COLO668 (cell line): ENCODE data around the gene TMCC1.

Source experiments
- DNase-seq: peaks from one replicate; lab custom pipeline; 2025; ENCODE audit not compliant: unreplicated experiment; lab: John Stamatoyannopoulos, UW

TMCC1 gene

DNA sequence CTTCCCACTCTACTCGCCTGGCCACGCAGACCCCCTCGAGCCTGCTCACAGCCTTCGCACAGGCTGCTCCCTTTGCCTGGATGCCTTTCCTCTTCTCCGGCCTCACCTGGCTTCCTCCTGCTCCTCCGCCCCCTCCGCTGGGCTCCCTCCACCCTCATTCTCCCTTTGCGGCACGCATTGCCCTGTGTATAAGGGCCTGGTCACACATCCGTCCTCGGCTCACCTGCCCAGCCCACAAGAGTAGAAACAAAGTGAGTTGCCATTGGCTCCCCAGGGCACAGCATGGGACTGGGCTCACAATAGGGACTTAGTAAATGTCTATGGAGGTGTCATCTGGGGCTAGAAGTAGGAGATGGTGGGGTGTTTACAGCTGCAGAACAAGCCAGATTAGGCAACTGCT lies 291.2 kb downstream of the TMCC1 start:
- peak; percentile 27 for DNase-seq

DNA sequence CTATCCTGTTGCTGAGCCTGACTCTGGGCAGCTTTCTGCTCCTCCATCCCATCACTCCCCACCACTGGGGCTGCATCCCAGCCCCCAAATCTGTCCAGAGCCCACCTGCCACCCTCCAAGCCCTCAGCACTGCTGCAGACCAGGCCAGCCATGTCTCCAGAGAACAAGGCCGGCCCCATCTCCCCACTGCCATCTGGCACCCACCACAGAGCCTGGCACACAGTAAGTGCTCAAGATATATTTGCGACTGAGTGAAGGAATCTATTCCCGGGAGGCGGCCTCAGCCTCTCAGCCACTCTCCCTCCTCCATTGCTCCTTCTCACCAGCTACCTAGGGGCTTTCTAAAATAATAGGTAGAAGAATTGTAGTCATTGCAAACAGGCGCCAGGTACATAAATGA lies 291.8 kb downstream of the TMCC1 start:
- no peak for DNase-seq

DNA sequence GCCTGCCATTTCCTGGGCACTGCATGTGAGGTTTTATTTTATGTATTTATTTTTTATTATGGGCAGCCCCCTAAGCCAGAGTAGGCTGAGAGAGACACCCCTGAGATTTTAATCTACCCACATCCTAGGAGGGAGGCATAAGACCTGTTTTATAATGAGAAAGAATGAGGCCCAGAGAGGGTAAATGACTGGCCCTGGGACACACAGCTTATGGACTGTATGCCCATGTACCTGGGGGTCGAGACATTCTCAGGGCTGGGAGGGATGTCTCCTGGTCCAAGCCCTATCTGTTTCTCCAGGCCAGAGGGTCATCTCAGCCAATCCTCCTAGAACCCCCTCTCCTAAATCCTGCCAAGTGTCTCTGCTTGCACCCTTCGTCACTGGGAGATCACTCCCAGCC lies 293.2 kb downstream of the TMCC1 start:
- no peak for DNase-seq

DNA sequence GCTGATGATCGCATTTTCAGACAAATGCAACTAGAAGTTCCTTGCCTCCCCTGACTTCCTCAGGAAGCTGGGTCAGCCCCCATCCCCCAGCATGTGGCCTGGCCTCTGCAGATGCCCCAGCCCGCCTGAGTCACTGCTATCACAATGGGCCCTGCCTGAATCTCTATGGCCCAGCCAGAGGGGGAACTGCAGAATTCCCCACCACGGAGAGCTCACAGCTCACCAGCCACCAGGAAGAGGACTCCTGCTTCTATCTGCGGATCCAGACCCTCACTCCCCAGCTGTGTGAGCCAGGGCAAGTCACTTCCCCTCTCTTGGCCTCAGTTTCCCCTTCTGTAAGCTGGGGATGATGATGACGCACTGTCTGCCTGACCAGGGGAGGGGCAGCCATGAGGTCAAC lies 293.9 kb downstream of the TMCC1 start:
- no peak for DNase-seq

DNA sequence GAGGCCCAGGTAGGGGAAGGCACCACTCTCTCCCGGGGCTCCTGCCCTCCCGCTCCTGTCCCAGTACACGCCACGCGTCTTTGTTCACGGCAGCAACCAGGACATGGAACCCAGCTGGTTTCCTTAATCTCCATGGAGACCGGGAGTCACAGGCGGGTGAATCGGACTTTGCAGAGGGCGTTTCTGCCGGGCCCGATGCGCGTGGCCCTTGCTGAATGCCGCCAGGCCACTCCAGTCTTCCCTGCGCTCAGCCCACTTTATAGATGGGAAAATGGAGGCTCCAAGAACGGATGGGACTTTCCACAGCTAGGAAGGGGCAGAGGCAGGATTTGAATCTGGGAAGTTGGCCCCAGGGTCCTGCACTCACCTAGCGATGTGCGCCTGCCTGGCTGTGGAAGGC lies 294.4 kb downstream of the TMCC1 start:
- no peak for DNase-seq

DNA sequence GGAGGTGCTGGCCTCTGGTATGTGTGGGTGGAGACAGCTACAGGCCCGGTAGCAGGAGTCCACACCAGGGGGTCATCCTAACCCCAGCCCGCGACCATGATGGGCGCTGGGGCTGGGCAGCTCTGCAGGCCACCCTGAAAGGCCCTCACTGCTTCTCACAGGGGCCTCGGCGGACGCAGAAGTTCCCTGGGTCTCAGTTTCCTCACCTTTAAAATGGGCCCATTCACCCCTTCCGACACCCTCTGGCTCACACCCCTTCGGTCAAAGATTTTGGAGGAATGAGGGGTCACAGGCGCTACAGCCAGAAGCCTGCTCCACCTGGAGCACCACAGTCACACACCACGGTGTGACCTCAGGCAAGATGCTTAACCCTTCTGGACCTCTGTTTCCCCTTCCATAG lies 295.0 kb downstream of the TMCC1 start:
- DNase-seq, result no peak

DNA sequence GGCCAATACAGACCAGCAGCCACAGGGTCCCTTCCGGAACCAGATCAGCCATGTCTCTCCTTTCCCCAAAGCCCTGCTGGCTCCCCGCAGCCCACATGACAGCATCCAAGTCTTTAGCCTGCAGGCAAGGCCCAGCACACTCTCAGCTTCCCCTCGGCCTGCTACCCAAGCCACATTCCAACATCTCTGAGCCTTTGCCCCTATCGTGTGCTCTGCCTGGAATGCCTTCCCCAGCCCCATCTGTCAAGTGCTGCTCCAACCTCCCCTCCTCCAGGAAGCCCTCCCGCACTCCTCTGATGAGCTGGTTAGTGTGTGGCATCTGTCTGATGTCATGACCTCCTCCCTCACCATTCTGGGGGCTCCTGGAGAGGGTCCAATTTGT lies 295.5 kb downstream of the TMCC1 start:
- DNase-seq, result no peak
